Activated T-cell treated with anti-CD3 and anti-CD28 coated beads, Interleukin-2, amount 50 U/mL, for 4 hours (primary cell): ENCODE data around the gene LMO7. TPM values are rescaled to one million over a fixed set of nuclear protein-coding genes. Genes with fewer than 3 reads are reported as not detected.

Experiments
- ATAC-seq, 2 donors: fragments of 200-7000 bp; cut with Tn5 transposase; one replicate each; pipeline ENCODE4 v1.10.0; 2021
- DNase-seq: peaks from one replicate; pipeline ENCODE4 v3.0.0-alpha.2; 2020
- H3K27me3 Mint-ChIP-seq: one replicate; pipeline ENCODE4 v1.8.0; 2021; ENCODE audit warnings: low read depth, mixed read lengths
- H3K36me3 Mint-ChIP-seq: one replicate; pipeline ENCODE4 v1.8.0; 2022; ENCODE audit warnings: mixed read lengths; ENCODE audit not compliant: insufficient read depth
- H3K4me1 Mint-ChIP-seq: one replicate; pipeline ENCODE4 v1.8.0; 2021; ENCODE audit warnings: low read depth, mixed read lengths
- H3K4me3 Mint-ChIP-seq: one replicate; pipeline ENCODE4 v1.8.0; 2021; ENCODE audit warnings: mild to moderate bottlenecking, moderate library complexity, mixed read lengths
- H3K9me3 Mint-ChIP-seq: one replicate; pipeline ENCODE4 v1.8.0; 2021; ENCODE audit warnings: mixed read lengths
- total RNA-seq, 3 donors: library from RNA; stranded (reverse); gene quantifications; one replicate each; pipeline ENCODE4 v1.2.1, GENCODE V29; 2021

The LMO7 gene
- total RNA-seq, 3 donors from 2014 or later = 4.2 to 5.9 (median 4.3) TPM

DNA sequence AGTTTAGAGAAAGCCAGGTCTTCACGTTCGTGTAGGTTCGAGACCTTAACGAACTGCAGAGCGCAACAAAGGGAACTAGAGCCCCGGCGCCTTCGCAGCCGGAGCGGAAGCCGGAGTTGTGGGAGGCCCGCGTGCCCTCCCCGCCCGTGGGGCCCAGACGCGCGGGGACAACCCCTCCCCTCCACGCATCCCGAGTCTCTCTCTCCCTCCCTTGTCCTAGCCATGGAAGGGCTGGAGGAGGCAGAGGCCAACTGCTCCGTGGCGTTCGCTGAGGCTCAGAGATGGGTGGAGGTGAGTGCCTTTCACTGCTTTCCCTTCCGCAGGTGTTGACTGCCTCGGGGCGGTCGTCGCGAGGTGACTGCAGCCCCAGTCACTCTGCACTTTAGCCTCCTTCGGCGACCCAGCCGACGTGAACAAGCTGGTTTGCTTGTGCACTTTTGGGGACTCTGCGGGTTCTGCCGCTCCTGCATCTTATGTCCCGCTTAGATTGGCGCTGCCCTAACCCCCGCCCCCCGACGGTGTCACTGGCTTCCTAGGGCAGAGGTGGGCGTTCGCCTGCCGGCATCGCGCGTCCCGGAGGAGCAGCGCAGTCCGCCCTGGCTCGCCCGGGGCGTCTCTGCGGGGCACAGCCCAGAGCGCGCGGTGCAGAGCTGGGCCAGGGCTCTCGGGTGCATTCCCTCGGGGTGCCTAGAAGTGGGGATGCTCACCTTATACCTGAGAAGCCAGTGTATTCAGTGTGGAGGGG is 478 bp downstream of the LMO7 start:
- DNase-seq = peak; percentile 25
- peak; percentile 63 to 64 for ATAC-seq

DNA sequence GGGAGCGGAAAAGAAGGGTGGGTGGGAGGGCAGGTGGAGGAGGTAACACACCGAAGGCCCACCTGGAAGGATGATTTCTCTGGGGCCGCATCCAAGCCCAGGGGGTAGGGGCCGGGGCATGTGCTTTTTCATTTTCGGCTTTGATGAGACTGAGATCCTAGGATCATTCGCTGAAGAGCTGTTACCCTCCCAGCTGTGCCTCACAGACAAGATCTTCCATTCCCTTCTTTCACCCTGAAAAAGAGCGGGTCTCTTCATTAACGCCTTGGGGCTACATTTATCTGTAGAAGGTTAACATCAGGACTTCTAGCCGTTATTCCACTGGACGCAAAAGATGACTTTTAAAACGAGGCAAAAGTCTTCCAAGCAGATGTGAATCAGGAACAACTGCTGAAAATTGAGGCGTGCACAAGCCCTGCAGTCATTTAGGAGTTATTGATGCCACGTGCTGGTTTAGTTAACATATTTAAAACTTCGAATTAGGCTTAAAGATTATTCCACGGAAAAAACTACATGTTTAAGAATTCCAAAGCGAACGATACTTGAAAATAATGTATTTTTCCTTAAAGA is 1.1 kb downstream of the LMO7 start:
- H3K36me3 Mint-ChIP-seq = peaks cover 2% of the 10 kb centered on the region
- ATAC-seq (no peak), DNase-seq (no peak)
- peaks cover 6% of the 10 kb centered on the region for H3K27me3 Mint-ChIP-seq
- H3K9me3 Mint-ChIP-seq = no peaks in the 10 kb centered on the region
- peaks cover 12% of the 10 kb centered on the region for H3K4me1 Mint-ChIP-seq
- H3K4me3 Mint-ChIP-seq = peak overlapping the region; percentile 55

More for the DNA sequence above, 478 bp downstream of the LMO7 start:
- Mint-ChIP-seq H3K27me3 (peaks cover 6% of the 10 kb centered on the region), H3K4me1 (peaks cover 12% of the 10 kb centered on the region), H3K4me3 (peak overlapping the region; percentile 77), H3K36me3 (peaks cover 2% of the 10 kb centered on the region), H3K9me3 (no peaks in the 10 kb centered on the region)

DNA sequence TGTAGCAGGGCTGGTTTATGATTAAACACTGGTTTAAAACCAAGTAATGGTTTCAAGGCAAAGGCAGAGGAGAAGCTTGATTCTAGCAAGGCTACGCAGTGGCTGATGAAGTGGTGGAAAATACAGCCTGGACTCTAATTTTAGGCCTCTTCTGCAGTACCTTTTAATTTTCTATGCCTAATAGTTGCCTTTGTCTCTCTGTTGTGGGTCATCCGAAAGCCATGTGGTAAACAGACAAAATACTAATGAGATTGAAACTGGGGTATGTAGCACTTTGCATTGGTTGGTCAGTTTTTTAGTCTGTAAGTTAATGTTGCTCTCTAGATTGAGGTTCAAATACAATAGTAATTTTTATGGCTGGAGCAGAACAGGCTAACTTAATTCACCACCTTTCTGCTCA is 3.3 kb downstream of the LMO7 start:
- Mint-ChIP-seq H3K27me3 (peaks cover 6% of the 10 kb centered on the region), H3K9me3 (no peaks in the 10 kb centered on the region), H3K4me3 (no peak overlapping the region)

DNA sequence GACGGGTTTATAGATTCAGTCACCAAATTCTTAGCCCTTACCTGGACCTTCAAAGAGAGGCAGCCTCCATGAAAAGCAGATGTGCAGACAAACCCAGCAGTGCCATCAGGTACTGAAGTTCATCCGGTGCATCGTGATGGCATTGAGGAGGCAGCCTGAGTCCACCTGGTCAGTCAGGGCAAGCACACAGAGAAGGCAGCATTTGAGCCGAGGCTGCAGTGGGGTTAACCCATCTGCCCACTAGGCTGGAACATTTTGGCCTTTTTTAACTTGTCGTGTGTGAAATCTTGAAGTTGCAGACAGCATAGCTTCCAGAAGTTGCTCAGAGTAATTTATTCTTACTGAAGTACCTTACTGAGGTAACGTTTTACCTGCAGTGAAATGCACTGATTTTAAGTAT is 4.9 kb downstream of the LMO7 start:
- ATAC-seq = no peak
- H3K4me1 Mint-ChIP-seq = peaks cover 8% of the 10 kb centered on the region
- H3K27me3 Mint-ChIP-seq = peaks cover 6% of the 10 kb centered on the region
- H3K4me3 Mint-ChIP-seq = no peak overlapping the region
- peaks cover 3% of the 10 kb centered on the region for H3K36me3 Mint-ChIP-seq
- H3K9me3 Mint-ChIP-seq = no peaks in the 10 kb centered on the region
- no peak for DNase-seq

More for the DNA sequence above, 3.3 kb downstream of the LMO7 start:
- ATAC-seq (no peak), DNase-seq (no peak)
- H3K36me3 Mint-ChIP-seq = peaks cover 2% of the 10 kb centered on the region
- peaks cover 8% of the 10 kb centered on the region for H3K4me1 Mint-ChIP-seq

DNA sequence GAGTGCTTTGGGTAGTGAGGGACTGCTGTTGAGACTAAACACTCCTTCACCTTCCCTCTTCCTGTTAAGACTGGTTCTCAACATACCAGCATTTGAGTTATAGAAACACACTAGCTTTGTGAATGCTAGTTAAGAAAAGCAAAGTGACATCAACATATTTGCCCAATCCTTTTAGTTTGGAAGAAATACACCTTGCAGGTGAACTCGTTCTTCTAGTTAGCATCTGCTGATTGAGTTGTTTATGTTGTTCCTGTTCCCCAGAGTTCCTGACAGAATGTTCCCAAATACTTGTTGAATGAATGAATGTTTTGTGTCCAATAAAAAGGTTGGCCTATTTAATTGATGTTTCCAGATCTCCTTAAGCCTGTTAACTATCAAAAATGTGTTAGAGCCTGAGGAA is 7.1 kb downstream of the LMO7 start:
- Mint-ChIP-seq H3K4me3 (no peak overlapping the region), H3K36me3 (peaks cover 8% of the 10 kb centered on the region), H3K4me1 (no peaks in the 10 kb centered on the region), H3K9me3 (no peaks in the 10 kb centered on the region), H3K27me3 (no peaks in the 10 kb centered on the region)
- ATAC-seq (no peak), DNase-seq (no peak)

DNA sequence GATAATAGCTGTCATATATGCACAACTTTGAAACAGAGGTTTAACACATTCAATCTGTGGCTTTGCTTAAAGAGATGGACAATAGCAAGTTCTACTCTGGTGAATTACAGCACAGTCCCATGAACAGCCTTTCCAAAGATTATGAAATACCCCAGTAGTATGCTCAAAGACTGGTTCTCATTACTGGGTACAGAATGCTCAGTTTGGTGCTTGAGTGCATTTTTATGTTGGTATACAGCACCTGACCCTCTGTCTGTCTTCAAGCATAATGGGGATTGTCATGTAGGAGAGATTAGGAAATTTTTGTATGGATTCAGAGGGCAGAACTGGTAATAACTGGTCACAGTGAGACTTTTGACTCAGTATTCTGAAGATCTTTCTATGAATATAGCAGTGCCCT is 7.6 kb downstream of the LMO7 start:
- DNase-seq (no peak), ATAC-seq (no peak)
- Mint-ChIP-seq H3K27me3 (no peaks in the 10 kb centered on the region), H3K4me3 (no peak overlapping the region), H3K4me1 (no peaks in the 10 kb centered on the region), H3K9me3 (no peaks in the 10 kb centered on the region), H3K36me3 (peaks cover 8% of the 10 kb centered on the region)

DNA sequence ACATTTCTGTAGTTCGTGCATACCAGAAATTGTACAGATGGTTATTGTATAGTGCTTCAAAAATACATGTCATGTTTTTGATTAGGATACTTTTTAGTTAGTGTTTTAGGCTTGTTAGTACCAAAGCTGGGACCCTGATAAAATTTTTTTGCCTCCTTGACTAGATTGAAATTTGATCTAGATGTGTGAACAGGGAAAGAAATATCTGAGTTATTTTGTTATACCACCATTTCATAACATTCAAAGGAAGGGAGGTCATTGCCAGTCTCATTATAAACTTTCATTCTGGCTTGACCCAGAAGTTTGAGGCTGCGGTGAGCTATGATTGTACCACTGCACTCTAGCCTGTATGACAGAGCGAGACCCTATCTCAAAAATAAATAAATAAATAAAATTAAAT is 9.0 kb downstream of the LMO7 start:
- H3K36me3 Mint-ChIP-seq = peaks cover 11% of the 10 kb centered on the region
- ATAC-seq (no peak), DNase-seq (no peak)
- H3K27me3 Mint-ChIP-seq = no peaks in the 10 kb centered on the region
- H3K9me3 Mint-ChIP-seq = no peaks in the 10 kb centered on the region
- no peak overlapping the region for H3K4me3 Mint-ChIP-seq
- H3K4me1 Mint-ChIP-seq = no peaks in the 10 kb centered on the region

DNA sequence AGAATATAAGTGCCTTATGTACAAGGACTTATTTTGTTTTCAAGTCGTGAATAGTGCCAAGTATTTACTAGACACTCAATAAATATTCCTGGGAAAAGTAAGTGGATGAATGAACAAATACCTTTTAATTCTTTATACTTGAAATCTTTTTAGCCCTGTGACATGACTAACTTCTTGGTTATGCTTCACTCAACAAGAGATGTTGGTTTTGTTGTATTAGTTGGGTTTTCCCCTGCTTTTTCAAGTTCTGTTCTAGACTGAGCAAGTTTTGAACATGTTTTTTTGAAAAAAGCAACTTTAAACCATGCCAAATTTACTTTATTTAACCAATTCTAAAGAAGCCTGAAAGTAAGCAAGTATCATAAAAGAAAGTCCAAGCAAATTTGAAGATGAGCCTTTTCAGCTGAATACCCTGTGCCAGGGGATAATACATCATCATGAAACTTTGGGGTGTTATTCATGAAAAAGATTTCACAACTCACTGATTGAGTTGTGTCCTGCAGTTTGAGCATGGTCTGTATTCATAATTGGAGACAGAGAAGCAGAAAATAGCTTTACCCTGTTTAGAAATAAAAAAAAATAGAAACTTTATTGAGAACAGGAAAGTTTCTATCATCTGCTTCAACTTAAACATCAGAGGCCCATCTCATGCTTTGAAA is 11.1 kb downstream of the LMO7 start:
- Mint-ChIP-seq H3K27me3 (no peaks in the 10 kb centered on the region), H3K4me1 (no peaks in the 10 kb centered on the region), H3K4me3 (no peak overlapping the region), H3K9me3 (no peaks in the 10 kb centered on the region), H3K36me3 (peaks cover 12% of the 10 kb centered on the region)
- DNase-seq (no peak), ATAC-seq (no peak)

DNA sequence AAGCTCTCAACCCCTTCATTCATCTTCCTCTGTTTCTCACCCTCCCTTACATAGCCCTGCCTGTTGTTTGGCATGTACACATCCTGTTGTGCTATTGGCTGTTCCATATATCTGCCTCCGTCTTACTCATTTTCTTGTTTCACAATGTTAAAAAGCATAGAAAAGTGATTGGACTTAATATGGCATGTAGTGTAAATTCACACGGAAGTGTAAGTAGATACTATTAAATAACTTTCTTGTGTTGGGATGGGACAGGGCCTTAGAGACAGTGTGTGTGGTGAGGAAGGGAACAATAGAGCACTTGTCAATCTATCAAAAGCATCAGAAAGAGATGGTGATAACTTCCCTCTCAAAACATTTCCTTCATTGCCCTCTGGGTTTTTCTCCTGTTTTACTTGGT is 12.3 kb downstream of the LMO7 start:
- DNase-seq = no peak
- no peaks in the 10 kb centered on the region for H3K4me1 Mint-ChIP-seq
- no peaks in the 10 kb centered on the region for H3K9me3 Mint-ChIP-seq
- no peaks in the 10 kb centered on the region for H3K27me3 Mint-ChIP-seq
- ATAC-seq = no peak
- H3K4me3 Mint-ChIP-seq = no peak overlapping the region
- H3K36me3 Mint-ChIP-seq = peaks cover 13% of the 10 kb centered on the region

DNA sequence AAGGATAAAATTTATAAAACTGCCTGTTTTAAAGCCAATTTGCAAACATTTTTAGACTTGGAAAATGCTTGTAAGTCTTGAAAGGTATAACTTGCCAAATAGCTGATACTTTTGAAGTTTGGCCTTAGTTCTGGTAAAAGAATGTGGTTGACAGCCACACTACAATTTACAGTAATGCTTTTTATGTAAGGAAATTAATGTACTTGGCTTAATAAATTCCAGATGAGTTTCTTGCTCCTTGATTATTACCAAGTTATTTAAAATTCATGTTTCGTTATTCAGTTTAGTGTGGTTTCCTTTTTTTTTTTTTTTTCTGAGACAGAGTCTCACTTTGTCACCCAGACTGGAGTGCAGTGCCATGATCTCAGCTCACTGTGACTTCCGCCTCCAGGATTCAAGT is 14.9 kb downstream of the LMO7 start:
- no peak overlapping the region for H3K4me3 Mint-ChIP-seq
- no peaks in the 10 kb centered on the region for H3K27me3 Mint-ChIP-seq
- ATAC-seq (no peak), DNase-seq (no peak)
- H3K36me3 Mint-ChIP-seq = peaks cover 14% of the 10 kb centered on the region
- no peaks in the 10 kb centered on the region for H3K9me3 Mint-ChIP-seq
- H3K4me1 Mint-ChIP-seq = no peaks in the 10 kb centered on the region

DNA sequence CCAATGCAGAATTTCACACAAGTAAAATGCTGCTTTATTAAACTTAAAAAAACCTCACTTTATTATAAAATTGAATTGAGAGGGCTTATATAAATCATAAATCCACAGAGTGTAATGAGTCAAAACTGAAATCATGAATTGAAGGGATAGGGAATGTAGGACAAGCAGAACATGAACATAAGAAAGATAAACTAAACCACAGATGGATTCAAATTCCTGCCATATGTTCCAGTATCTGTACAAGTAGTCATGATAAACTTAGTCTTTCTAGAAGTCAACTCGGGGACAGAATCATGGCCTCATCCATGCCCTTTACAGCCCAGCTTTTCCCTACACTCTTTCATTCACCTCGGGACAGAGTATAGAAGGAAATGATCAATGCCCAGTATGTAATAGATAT is 16.6 kb downstream of the LMO7 start:
- Mint-ChIP-seq H3K36me3 (peaks cover 9% of the 10 kb centered on the region), H3K4me1 (no peaks in the 10 kb centered on the region), H3K4me3 (no peak overlapping the region), H3K9me3 (no peaks in the 10 kb centered on the region), H3K27me3 (no peaks in the 10 kb centered on the region)
- ATAC-seq = no peak
- DNase-seq = no peak

DNA sequence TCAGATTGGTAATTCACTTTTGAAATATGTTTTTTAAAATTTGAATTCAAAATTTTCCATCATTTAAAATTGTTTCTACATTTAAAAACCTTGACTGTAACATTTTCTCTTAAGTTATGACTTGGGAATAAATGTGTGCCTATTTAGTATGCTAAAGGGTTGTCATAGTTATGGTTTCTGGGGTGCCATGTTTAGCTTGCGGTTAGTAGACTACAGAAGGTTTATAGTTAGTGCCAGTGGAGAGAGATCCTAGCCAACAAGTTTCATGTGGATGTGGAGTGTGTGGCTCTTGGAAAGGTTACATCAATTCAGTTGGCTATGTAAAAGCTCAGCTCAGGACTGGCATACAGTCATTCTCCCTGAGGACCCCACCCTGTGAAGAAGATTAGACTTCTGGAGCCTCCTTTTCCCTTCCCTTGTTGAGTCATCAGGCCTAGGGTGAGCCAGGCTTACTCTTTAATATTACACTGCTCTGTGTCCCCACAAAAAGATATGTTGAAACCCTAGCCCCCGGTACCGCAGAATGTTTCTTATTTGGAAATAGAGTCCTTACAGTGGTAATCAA is 20.4 kb downstream of the LMO7 start:
- H3K9me3 Mint-ChIP-seq = no peaks in the 10 kb centered on the region
- no peaks in the 10 kb centered on the region for H3K27me3 Mint-ChIP-seq
- H3K4me3 Mint-ChIP-seq = no peak overlapping the region
- DNase-seq = no peak
- ATAC-seq = no peak
- H3K36me3 Mint-ChIP-seq = peaks cover 15% of the 10 kb centered on the region
- no peaks in the 10 kb centered on the region for H3K4me1 Mint-ChIP-seq

DNA sequence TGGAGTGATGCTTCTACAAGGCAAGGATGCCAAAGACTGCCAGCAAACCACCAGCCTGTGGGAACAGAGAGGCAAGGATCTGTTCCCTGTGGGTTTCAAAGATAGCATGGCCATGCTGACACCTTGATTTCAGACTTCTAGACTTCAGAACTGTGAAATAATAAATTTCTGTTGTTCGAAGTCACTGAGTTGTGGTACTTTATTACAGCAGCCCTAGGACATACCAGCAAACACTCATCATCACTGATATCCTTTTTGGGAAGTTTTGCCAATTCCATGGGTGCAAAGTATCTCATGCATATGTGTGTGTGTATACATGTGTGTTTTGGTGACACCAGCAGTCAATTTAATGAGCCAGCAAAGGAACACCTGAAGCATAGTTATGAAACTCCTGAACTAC is 21.0 kb downstream of the LMO7 start:
- no peaks in the 10 kb centered on the region for H3K4me1 Mint-ChIP-seq
- H3K27me3 Mint-ChIP-seq = no peaks in the 10 kb centered on the region
- H3K9me3 Mint-ChIP-seq = no peaks in the 10 kb centered on the region
- peaks cover 13% of the 10 kb centered on the region for H3K36me3 Mint-ChIP-seq
- ATAC-seq (no peak), DNase-seq (no peak)
- no peak overlapping the region for H3K4me3 Mint-ChIP-seq

DNA sequence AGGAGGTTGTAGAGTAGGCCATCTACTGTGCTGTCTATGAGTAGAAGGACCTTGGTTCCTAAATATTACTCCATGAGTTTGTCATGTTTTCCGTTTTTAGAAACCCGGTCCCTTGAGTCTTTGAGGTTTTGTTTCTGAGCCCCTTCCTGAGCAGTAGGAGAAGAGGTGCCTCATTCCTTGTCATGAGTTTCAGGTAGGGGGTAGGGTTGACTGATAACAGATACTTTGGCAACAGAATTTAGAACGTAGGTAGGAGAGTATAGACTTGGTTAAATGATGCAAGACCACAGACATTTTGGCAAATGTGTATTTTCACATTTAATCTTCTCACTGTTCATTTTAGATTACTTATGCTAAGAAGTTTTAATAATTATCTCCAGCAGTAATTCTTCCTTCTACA is 24.6 kb downstream of the LMO7 start:
- Mint-ChIP-seq H3K4me1 (no peaks in the 10 kb centered on the region), H3K9me3 (peaks cover 6% of the 10 kb centered on the region)

DNA sequence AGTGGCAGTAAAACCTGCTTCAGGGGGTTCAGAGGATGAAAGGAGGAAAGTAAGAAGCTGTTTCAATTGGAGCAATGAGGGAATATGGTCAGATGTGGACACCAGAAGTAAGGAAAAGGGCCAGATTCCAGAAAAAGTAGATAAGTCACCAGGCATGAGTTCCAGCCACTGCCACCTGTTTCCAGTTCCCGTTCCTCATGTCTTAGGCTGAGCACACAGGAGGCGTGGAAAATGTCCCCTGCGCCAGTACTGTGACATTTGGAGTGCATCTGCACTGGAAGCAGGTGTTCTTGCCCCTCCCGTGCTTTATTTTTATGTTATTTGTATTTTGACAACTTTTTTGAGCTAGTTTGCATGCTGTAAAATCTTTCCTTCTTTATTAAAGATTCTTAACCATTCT is 25.3 kb downstream of the LMO7 start:
- ATAC-seq (no peak), DNase-seq (no peak)
- H3K4me1 Mint-ChIP-seq = no peaks in the 10 kb centered on the region
- H3K9me3 Mint-ChIP-seq = peaks cover 6% of the 10 kb centered on the region
- peaks cover 15% of the 10 kb centered on the region for H3K36me3 Mint-ChIP-seq
- H3K4me3 Mint-ChIP-seq = no peak overlapping the region
- no peaks in the 10 kb centered on the region for H3K27me3 Mint-ChIP-seq

More for the DNA sequence above, 24.6 kb downstream of the LMO7 start:
- peaks cover 15% of the 10 kb centered on the region for H3K36me3 Mint-ChIP-seq
- H3K27me3 Mint-ChIP-seq = no peaks in the 10 kb centered on the region
- H3K4me3 Mint-ChIP-seq = no peak overlapping the region
- no peak for DNase-seq
- ATAC-seq = no peak
